Mesodermal cell (in vitro differentiated cells): Measurements from ENCODE around the gene PLOD2.

Source experiments
- H3K27ac ChIP-seq: 2 replicates; pipeline ENCODE4 v1.7.0; 2013; ENCODE audit warnings: mild to moderate bottlenecking, low read depth, low read length, moderate library complexity; ENCODE audit not compliant: severe bottlenecking
- H3K36me3 ChIP-seq: 2 replicates; pipeline ENCODE4 v1.7.1; 2013; ENCODE audit warnings: mild to moderate bottlenecking, low read length, moderate library complexity; ENCODE audit not compliant: control insufficient read depth, insufficient read depth
- H3K4me1 ChIP-seq: one replicate; pipeline ENCODE4 v1.7.1; 2013; ENCODE audit warnings: mild to moderate bottlenecking, low read length; ENCODE audit not compliant: insufficient read depth, control insufficient read depth, poor library complexity, severe bottlenecking
- H3K4me3 ChIP-seq: 2 replicates; pipeline ENCODE4 v1.7.0; 2013; ENCODE audit warnings: low read length, control low read depth, mild to moderate bottlenecking; ENCODE audit not compliant: insufficient read depth, poor library complexity, severe bottlenecking; ENCODE audit errors: extremely low read depth
- H3K9me3 ChIP-seq: 2 replicates; pipeline ENCODE4 v1.7.1; 2013; ENCODE audit warnings: mild to moderate bottlenecking, low read length, moderate library complexity; ENCODE audit not compliant: control insufficient read depth
- WGBS, 2 experiments: methylation state at CpG; one replicate each; pipeline ENCODE4 v1.1.5; 2013; ENCODE audit warnings: missing lambda C conversion rate in 2 of 2; ENCODE audit not compliant: insufficient coverage in 2 of 2; 5-methylcytosine and 5-hydroxymethylcytosine counted together

PLOD2 gene

GRCh38 chr3:146159037-146159436, 1.9 kb downstream of the PLOD2 start:
- Histone ChIP-seq H3K4me3 (peak overlapping the region; percentile 74), H3K36me3 (no peaks in the 10 kb centered on the region), H3K4me1 (peaks cover 5% of the 10 kb centered on the region), H3K27ac (peak overlapping the region; percentile 84), H3K9me3 (no peaks in the 10 kb centered on the region)
- WGBS, 2 experiments: 87 to 94% methylated on average over 3 of the region's 4 CpGs

- WGBS, 2 experiments: 100% methylated on average over 1 of the region's 2 CpGs; no CpG with 5 or more reads in 1 of the 2 experiments
- peaks cover 9% of the 10 kb centered on the region for H3K4me1 ChIP-seq
- H3K27ac ChIP-seq: no peak overlapping the region
- no peaks in the 10 kb centered on the region for H3K9me3 ChIP-seq
- H3K4me3 ChIP-seq: no peak overlapping the region
- no peaks in the 10 kb centered on the region for H3K36me3 ChIP-seq
These were observed 3.5 kb downstream of the PLOD2 start for GRCh38 chr3:146157325-146158060.

GRCh38 chr3:146156666-146157314, 4.2 kb downstream of the PLOD2 start:
- H3K9me3 ChIP-seq: no peaks in the 10 kb centered on the region
- H3K4me1 ChIP-seq: peaks cover 8% of the 10 kb centered on the region
- 94 to 100% methylated on average over 2 of the region's 3 CpGs for WGBS, 2 experiments
- H3K36me3 ChIP-seq: no peaks in the 10 kb centered on the region
- H3K27ac ChIP-seq: no peak overlapping the region
- H3K4me3 ChIP-seq: no peak overlapping the region

GRCh38 chr3:146156095-146156494, 4.9 kb downstream of the PLOD2 start:
- Histone ChIP-seq H3K27ac (no peak overlapping the region), H3K9me3 (no peaks in the 10 kb centered on the region), H3K4me3 (no peak overlapping the region), H3K36me3 (no peaks in the 10 kb centered on the region), H3K4me1 (peaks cover 4% of the 10 kb centered on the region)
- WGBS, 2 experiments: 89 to 96% methylated on average over 3 to 4 of the region's 4 CpGs

GRCh38 chr3:146154995-146155394, 6.0 kb downstream of the PLOD2 start:
- Histone ChIP-seq H3K9me3 (no peaks in the 10 kb centered on the region), H3K4me1 (peaks cover 4% of the 10 kb centered on the region), H3K27ac (no peak overlapping the region), H3K4me3 (no peak overlapping the region), H3K36me3 (no peaks in the 10 kb centered on the region)
- 80% methylated on average over 1 of the region's 2 CpGs; no CpG with 5 or more reads in 1 of the 2 experiments for WGBS, 2 experiments

GRCh38 chr3:146154316-146154715, 6.7 kb downstream of the PLOD2 start:
- WGBS, 2 experiments: no CpG with 5 or more reads among the region's 1 CpG
- Histone ChIP-seq H3K36me3 (no peaks in the 10 kb centered on the region), H3K27ac (no peak overlapping the region), H3K4me3 (no peak overlapping the region), H3K9me3 (no peaks in the 10 kb centered on the region), H3K4me1 (peaks cover 4% of the 10 kb centered on the region)

- 90 to 92% methylated on average over 1 to 2 of the region's 4 CpGs for WGBS, 2 experiments
- Histone ChIP-seq H3K4me1 (peaks cover 4% of the 10 kb centered on the region), H3K36me3 (no peaks in the 10 kb centered on the region), H3K4me3 (no peak overlapping the region), H3K27ac (no peak overlapping the region), H3K9me3 (no peaks in the 10 kb centered on the region)
These were observed 7.6 kb downstream of the PLOD2 start for GRCh38 chr3:146153429-146153828.

- Histone ChIP-seq H3K4me3 (no peak overlapping the region), H3K27ac (no peak overlapping the region), H3K9me3 (no peaks in the 10 kb centered on the region), H3K36me3 (no peaks in the 10 kb centered on the region), H3K4me1 (peaks cover 4% of the 10 kb centered on the region)
- 72 to 83% methylated on average over 4 to 5 of the region's 6 CpGs for WGBS, 2 experiments
These were observed 8.2 kb downstream of the PLOD2 start for GRCh38 chr3:146152834-146153233.

GRCh38 chr3:146148468-146148931, 12.5 kb downstream of the PLOD2 start:
- Histone ChIP-seq H3K9me3 (no peaks in the 10 kb centered on the region), H3K36me3 (no peaks in the 10 kb centered on the region), H3K27ac (no peak overlapping the region), H3K4me3 (no peak overlapping the region), H3K4me1 (peaks cover 4% of the 10 kb centered on the region)
- WGBS, 2 experiments: no CpG with 5 or more reads among the region's 1 CpG

GRCh38 chr3:146145642-146146041, 15.3 kb downstream of the PLOD2 start:
- no CpG with 5 or more reads among the region's 1 CpG for WGBS, 2 experiments
- Histone ChIP-seq H3K9me3 (no peaks in the 10 kb centered on the region), H3K27ac (no peak overlapping the region), H3K36me3 (no peaks in the 10 kb centered on the region), H3K4me3 (no peak overlapping the region), H3K4me1 (no peaks in the 10 kb centered on the region)

- Histone ChIP-seq H3K36me3 (no peaks in the 10 kb centered on the region), H3K4me3 (no peak overlapping the region), H3K9me3 (no peaks in the 10 kb centered on the region), H3K27ac (no peak overlapping the region), H3K4me1 (no peaks in the 10 kb centered on the region)
- WGBS, 2 experiments: 92 to 94% methylated on average over 1 of the region's 3 CpGs
These were observed 18.2 kb downstream of the PLOD2 start for GRCh38 chr3:146142757-146143156.
